Neuronal stem cell (in vitro differentiated cells): Measurements from ENCODE around the gene RTN4.
A peak's percentile ranks its signal among the peaks of the same experiment; 100 is the strongest.

Source experiments
- DNase-seq: peaks from one replicate; pipeline ENCODE4 v3.0.0-alpha.2; 2013; ENCODE audit warnings: low spot score
- H2AFZ ChIP-seq: one replicate; pipeline ENCODE4 v1.6.1; 2013; ENCODE audit warnings: mild to moderate bottlenecking, low read length, inconsistent platforms
- H2AK5ac ChIP-seq: 2 replicates; pipeline ENCODE4 v1.6.1; 2013; ENCODE audit warnings: low read depth, mild to moderate bottlenecking, inconsistent platforms, low read length, moderate library complexity, mixed read lengths
- H2BK120ac ChIP-seq: 2 replicates; pipeline ENCODE4 v1.6.1; 2013; ENCODE audit warnings: low read depth, mild to moderate bottlenecking, inconsistent platforms, low read length, moderate library complexity, mixed read lengths
- H2BK12ac ChIP-seq: one replicate; pipeline ENCODE4 v1.6.1; 2013; ENCODE audit warnings: low read length, inconsistent platforms
- H2BK15ac ChIP-seq: 2 replicates; pipeline ENCODE4 v1.6.1; 2013; ENCODE audit warnings: mild to moderate bottlenecking, low read length, inconsistent platforms, mixed read lengths
- H2BK5ac ChIP-seq: one replicate; pipeline ENCODE4 v1.6.1; 2013; ENCODE audit warnings: inconsistent platforms, mild to moderate bottlenecking, low read length, moderate library complexity
- H3K14ac ChIP-seq: one replicate; pipeline ENCODE4 v1.6.1; 2013; ENCODE audit warnings: low read length, inconsistent platforms
- H3K18ac ChIP-seq: 2 replicates; pipeline ENCODE4 v1.6.1; 2013; ENCODE audit warnings: low read length, inconsistent platforms
- H3K23ac ChIP-seq: 2 replicates; pipeline ENCODE4 v1.6.1; 2013; ENCODE audit warnings: low read depth, mild to moderate bottlenecking, mixed read lengths, low read length, inconsistent platforms; ENCODE audit not compliant: poor library complexity
- H3K27ac ChIP-seq: replicated peaks from 3 replicates; pipeline ENCODE4 v1.5.1; 2013; ENCODE audit warnings: low read length, inconsistent platforms
- H3K27me3 ChIP-seq, 3 experiments: 2 replicates each; pipeline ENCODE4 v1.6.1; 2013; ENCODE audit warnings: low read length in 3 of 3, mild to moderate bottlenecking in 2 of 3, inconsistent platforms in 1 of 3, low read depth in 1 of 3, mixed read lengths in 1 of 3, moderate library complexity in 1 of 3; ENCODE audit not compliant: control insufficient read depth in 3 of 3, insufficient read depth in 3 of 3
- H3K36me3 ChIP-seq, 2 donors: replicated peaks in 1 of 2; 2 replicates each; pipeline ENCODE4 v1.6.1; 2013; ENCODE audit warnings: low read length in 2 of 2; ENCODE audit not compliant: control insufficient read depth in 2 of 2, insufficient read depth in 2 of 2
- H3K4ac ChIP-seq: 2 replicates; pipeline ENCODE4 v1.6.1; 2013; ENCODE audit warnings: inconsistent platforms, mild to moderate bottlenecking, low read length, moderate library complexity
- H3K4me1 ChIP-seq, 2 donors: 1 replicate in 1 of 2; 2 replicates in 1 of 2; pipeline ENCODE4 v1.6.1; 2013; ENCODE audit warnings: low read length in 2 of 2, low read depth in 1 of 2; ENCODE audit not compliant: control insufficient read depth in 2 of 2, insufficient read depth in 1 of 2
- H3K4me2 ChIP-seq: one replicate; pipeline ENCODE4 v1.6.1; 2013; ENCODE audit warnings: mild to moderate bottlenecking, low read length, inconsistent platforms; ENCODE audit not compliant: insufficient read depth, poor library complexity, severe bottlenecking
- H3K4me3 ChIP-seq, 2 donors: 2 replicates each; pipeline ENCODE4 v1.5.1; 2013; ENCODE audit warnings: low read length in 2 of 2, mild to moderate bottlenecking in 2 of 2, inconsistent platforms in 1 of 2, moderate library complexity in 1 of 2
- H3K79me1 ChIP-seq: one replicate; pipeline ENCODE4 v1.6.1; 2013; ENCODE audit warnings: low read depth, mild to moderate bottlenecking, inconsistent platforms, low read length, moderate library complexity
- H3K9ac ChIP-seq: one replicate; pipeline ENCODE4 v1.6.1; 2013; ENCODE audit warnings: mild to moderate bottlenecking, low read depth, low read length, inconsistent platforms; ENCODE audit not compliant: poor library complexity
- H3K9me3 ChIP-seq, 2 donors: replicated peaks in 1 of 2; 2 replicates each; pipeline versions ENCODE3 to v1.6.1; 2013; ENCODE audit warnings: low read length in 2 of 2, mild to moderate bottlenecking in 2 of 2, inconsistent platforms in 1 of 2, low read depth in 1 of 2, mixed read lengths in 1 of 2, moderate library complexity in 1 of 2; ENCODE audit not compliant: control insufficient read depth in 2 of 2, insufficient read depth in 1 of 2
- H4K8ac ChIP-seq: one replicate; pipeline ENCODE4 v1.6.1; 2013; ENCODE audit warnings: low read depth, mild to moderate bottlenecking, inconsistent platforms, low read length, moderate library complexity
- H4K91ac ChIP-seq: one replicate; pipeline ENCODE4 v1.6.1; 2013; ENCODE audit warnings: low read length, low read depth, mild to moderate bottlenecking, inconsistent platforms; ENCODE audit not compliant: poor library complexity
- WGBS, 2 donors: extraction: QIAGEN DNeasy Blood & Tissue Kit; methylation state at CpG; one replicate each; pipeline ENCODE4 v1.1.7; 2013; ENCODE audit warnings: missing lambda C conversion rate in 2 of 2, mixed read lengths in 1 of 2; ENCODE audit not compliant: insufficient read length in 2 of 2, insufficient replicate concordance in 1 of 2; ENCODE audit errors: extremely low coverage in 2 of 2; 5-methylcytosine and 5-hydroxymethylcytosine counted together

The RTN4 gene

DNA sequence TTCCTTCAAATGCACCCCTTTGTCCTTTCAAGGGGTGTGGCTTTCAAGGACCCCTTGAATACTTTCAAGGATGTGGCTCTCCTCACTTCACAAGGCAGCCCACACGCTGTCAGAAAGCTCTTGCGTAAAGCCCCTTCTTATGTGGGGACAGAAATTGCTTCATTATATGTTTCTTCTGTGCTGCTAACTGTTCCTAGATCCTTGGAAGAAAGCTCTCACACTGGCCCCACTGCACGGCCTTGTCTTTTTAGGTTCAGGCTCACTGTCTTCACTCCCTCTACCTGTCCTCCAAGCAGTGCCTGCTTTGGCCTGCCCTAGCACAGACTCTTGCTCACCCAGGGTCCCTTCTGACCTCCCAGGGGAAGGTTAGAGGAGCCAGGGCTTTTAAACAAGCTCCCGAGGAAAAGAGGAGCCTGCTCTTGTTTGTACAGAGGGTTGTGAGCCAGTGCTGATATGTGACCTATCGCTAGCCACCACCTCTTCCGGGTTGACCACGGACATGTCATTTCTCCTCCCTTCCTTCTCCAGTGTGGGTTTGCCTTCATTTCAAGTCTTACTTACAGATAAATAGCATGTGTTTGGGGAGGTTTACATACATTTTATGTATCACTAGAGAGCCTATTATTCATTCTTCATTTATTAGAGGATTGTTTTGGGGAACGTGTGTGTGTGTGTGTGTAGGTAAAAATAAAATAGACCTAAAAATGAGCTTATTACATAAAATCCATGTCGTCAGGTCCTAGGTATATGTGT is 94.7 kb downstream of the RTN4 start:
- H3K9me3 ChIP-seq, result no peaks in the 10 kb centered on the region
- H3K4me3 ChIP-seq, result no peak overlapping the region
- H3K27ac ChIP-seq, result no peak overlapping the region
- H3K18ac ChIP-seq, result peak overlapping the region; percentile 76
- H4K91ac ChIP-seq, result no peak overlapping the region
- H2BK120ac ChIP-seq, result no peak overlapping the region
- H2BK15ac ChIP-seq, result no peak overlapping the region
- no peak overlapping the region for H2BK5ac ChIP-seq
- no peak overlapping the region for H2AFZ ChIP-seq
- H3K27me3 ChIP-seq, result no peaks in the 10 kb centered on the region
- H2AK5ac ChIP-seq, result no peak overlapping the region
- H3K4ac ChIP-seq, result no peak overlapping the region
- H2BK12ac ChIP-seq, result no peak overlapping the region
- no peaks in the 10 kb centered on the region for H3K79me1 ChIP-seq
- H3K14ac ChIP-seq, result no peak overlapping the region
- no peak overlapping the region for H4K8ac ChIP-seq
- H3K4me1 ChIP-seq, result peaks cover 0 to 3% of the 10 kb centered on the region in 2 donors
- WGBS, 2 donors, result no CpG with 5 or more reads among the region's 9 CpGs
- H3K23ac ChIP-seq, result no peak overlapping the region
- H3K4me2 ChIP-seq, result no peak overlapping the region
- H3K36me3 ChIP-seq, result no peaks in the 10 kb centered on the region
- no peak for DNase-seq
- H3K9ac ChIP-seq, result no peak overlapping the region

DNA sequence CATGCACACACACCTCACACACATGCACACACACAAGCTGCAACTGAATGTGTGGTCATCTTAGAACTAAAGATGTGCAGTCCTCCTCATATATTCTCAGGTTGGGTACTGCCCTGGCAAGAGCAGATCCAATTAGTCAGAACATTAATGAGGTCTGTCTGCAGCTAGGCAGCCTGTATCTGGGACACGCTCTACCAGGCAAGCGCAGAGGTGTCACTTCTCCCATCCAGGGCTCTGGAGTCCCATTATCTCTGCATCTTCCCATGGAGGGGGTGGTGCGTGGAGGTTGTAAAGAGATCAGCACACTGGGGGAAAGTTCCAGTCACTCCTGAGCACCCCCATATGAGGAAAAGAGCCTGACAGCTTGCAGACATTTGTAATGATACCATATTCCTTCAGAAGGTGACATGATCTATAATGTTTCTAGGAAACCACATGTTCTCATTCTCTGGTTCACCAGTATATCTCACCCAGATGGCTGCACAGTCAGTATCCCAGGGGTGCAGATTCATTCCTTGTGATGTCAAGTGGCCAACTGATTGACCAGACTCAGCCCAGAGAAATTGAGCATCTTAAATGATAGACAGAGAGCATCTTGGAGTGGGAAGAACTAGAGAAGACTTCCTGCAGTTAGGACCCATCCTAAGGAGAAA is 95.4 kb downstream of the RTN4 start:
- Histone ChIP-seq H3K9ac (no peak overlapping the region), H3K27ac (no peak overlapping the region), H3K23ac (no peak overlapping the region), H3K79me1 (no peaks in the 10 kb centered on the region), H3K9me3 (no peaks in the 10 kb centered on the region), H2BK15ac (no peak overlapping the region), H2AFZ (no peak overlapping the region), H3K14ac (no peak overlapping the region), H2BK12ac (no peak overlapping the region), H4K8ac (no peak overlapping the region), H3K4me1 (peaks cover 0 to 3% of the 10 kb centered on the region in 2 donors), H3K4me3 (no peak overlapping the region), H3K4me2 (no peak overlapping the region), H2BK120ac (no peak overlapping the region), H3K18ac (no peak overlapping the region), H4K91ac (no peak overlapping the region), H3K4ac (no peak overlapping the region), H3K27me3 (no peaks in the 10 kb centered on the region), H3K36me3 (no peaks in the 10 kb centered on the region), H2AK5ac (no peak overlapping the region), H2BK5ac (no peak overlapping the region)
- DNase-seq, result no peak
- WGBS, 2 donors, result no CpG with 5 or more reads among the region's 3 CpGs

DNA sequence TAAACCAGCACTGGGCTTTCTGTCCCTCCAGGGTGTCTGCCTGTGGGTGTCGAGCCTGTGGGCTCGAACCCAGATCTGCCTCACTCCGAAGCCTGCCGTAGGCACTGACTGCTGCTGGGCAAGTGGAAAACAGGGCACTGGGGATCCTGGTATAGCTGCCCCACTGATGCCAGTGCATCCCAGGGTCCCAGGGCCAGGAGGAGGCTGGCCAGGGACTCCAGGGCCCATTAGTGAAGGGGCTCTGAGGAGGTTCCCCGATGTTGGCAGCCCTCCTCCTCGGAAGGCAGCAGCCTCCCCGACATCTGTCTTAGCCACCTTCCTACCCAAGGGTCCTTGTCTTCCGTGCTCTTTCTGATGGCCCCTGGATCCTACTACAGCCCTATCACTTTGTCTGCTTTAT is 96.1 kb downstream of the RTN4 start:
- peaks cover 0 to 3% of the 10 kb centered on the region in 2 donors for H3K4me1 ChIP-seq
- no CpG with 5 or more reads among the region's 8 CpGs for WGBS, 2 donors
- H3K4me2 ChIP-seq, result no peak overlapping the region
- no peak overlapping the region for H4K91ac ChIP-seq
- H3K79me1 ChIP-seq, result no peaks in the 10 kb centered on the region
- no peak overlapping the region for H3K23ac ChIP-seq
- no peak overlapping the region for H3K4ac ChIP-seq
- no peak overlapping the region for H2AK5ac ChIP-seq
- no peak overlapping the region for H3K18ac ChIP-seq
- no peak overlapping the region for H2BK12ac ChIP-seq
- H2BK15ac ChIP-seq, result no peak overlapping the region
- H3K4me3 ChIP-seq, result no peak overlapping the region
- H3K27me3 ChIP-seq, result no peaks in the 10 kb centered on the region
- no peak overlapping the region for H2BK5ac ChIP-seq
- H3K27ac ChIP-seq, result no peak overlapping the region
- no peak overlapping the region for H2AFZ ChIP-seq
- H3K9ac ChIP-seq, result no peak overlapping the region
- H2BK120ac ChIP-seq, result no peak overlapping the region
- no peak for DNase-seq
- H3K36me3 ChIP-seq, result no peaks in the 10 kb centered on the region
- H3K14ac ChIP-seq, result no peak overlapping the region
- no peak overlapping the region for H4K8ac ChIP-seq
- H3K9me3 ChIP-seq, result no peaks in the 10 kb centered on the region

- no peak overlapping the region for H2BK120ac ChIP-seq
- no peaks in the 10 kb centered on the region for H3K36me3 ChIP-seq
- H3K23ac ChIP-seq, result no peak overlapping the region
- no peaks in the 10 kb centered on the region for H3K27me3 ChIP-seq
- H3K27ac ChIP-seq, result no peak overlapping the region
- no peak overlapping the region for H3K4me3 ChIP-seq
- peaks cover 4 to 8% of the 10 kb centered on the region in 2 donors for H3K4me1 ChIP-seq
- no peak overlapping the region for H2BK15ac ChIP-seq
- no peak overlapping the region for H3K4ac ChIP-seq
- no CpG with 5 or more reads among the region's 9 CpGs for WGBS, 2 donors
- H3K14ac ChIP-seq, result no peak overlapping the region
- no peak overlapping the region for H2BK12ac ChIP-seq
- no peak overlapping the region for H3K18ac ChIP-seq
- no peak overlapping the region for H4K8ac ChIP-seq
- no peak overlapping the region for H3K4me2 ChIP-seq
- no peak overlapping the region for H2AFZ ChIP-seq
- H3K9me3 ChIP-seq, result no peaks in the 10 kb centered on the region
- no peak overlapping the region for H4K91ac ChIP-seq
- no peak overlapping the region for H2BK5ac ChIP-seq
- no peaks in the 10 kb centered on the region for H3K79me1 ChIP-seq
- no peak overlapping the region for H3K9ac ChIP-seq
- DNase-seq, result no peak
- H2AK5ac ChIP-seq, result no peak overlapping the region
Measured at GRCh38 chr2:54952978-54953456, 97.2 kb downstream of the RTN4 start.
